Right lobe of liver (tissue), 6 donors: ENCODE measurements around the gene ENTPD7. TPM values are rescaled to one million over a fixed set of nuclear protein-coding genes. Genes with fewer than 3 reads are reported as not detected.
"Not testable (repeated sequence)": the region's sequence is repeated elsewhere in the genome, so short reads cannot be mapped to it uniquely, and the experiment has no call there.

Source experiments
- ATAC-seq, 4 donors: fragments of 200-7000 bp; cut with Tn5 transposase; one replicate each; pipeline ENCODE4 v1.9.1; 2020; ENCODE audit warnings: mild to moderate bottlenecking in 4 of 4, moderate library complexity in 4 of 4
- DNase-seq, 3 donors: peaks; one replicate each; pipeline ENCODE4 v3.0.0-alpha.2; 2020
- H3K27ac ChIP-seq, 3 donors: fragments of 200-600 bp; one replicate each; pipeline ENCODE4 v1.8.0; 2022
- H3K27me3 ChIP-seq, 2 donors: fragments of 200-600 bp; one replicate each; pipeline ENCODE4 v1.8.0; 2022
- H3K36me3 ChIP-seq, 4 donors: fragments of 200-600 bp; sonication (generic) in 1 of 4; one replicate each; pipeline versions ENCODE4 v1.5.1 to v1.8.0; 2017 to 2022; ENCODE audit warnings: control low read depth in 1 of 4
- H3K4me1 ChIP-seq, 4 donors: fragments of 200-600 bp; sonication (generic) in 1 of 4; one replicate each; pipeline versions ENCODE4 v1.5.1 to v1.8.0; 2017 to 2022; ENCODE audit warnings: control low read depth in 1 of 4
- H3K4me3 ChIP-seq, 3 donors: fragments of 200-600 bp; one replicate each; pipeline ENCODE4 v1.8.0; 2022
- H3K9me3 ChIP-seq, 4 donors: fragments of 200-600 bp; sonication (generic) in 1 of 4; one replicate each; pipeline versions ENCODE4 v1.5.1 to v1.8.0; 2017 to 2022; ENCODE audit warnings: control low read depth in 1 of 4
- POLR2A ChIP-seq: fragments of 450-650 bp; IDR thresholded peaks from one replicate; pipeline ENCODE4 v1.6.1; 2017; ENCODE audit warnings: antibody characterized with exemption, mild to moderate bottlenecking
- WGBS: methylation state at CpG from one replicate; pipeline ENCODE4 v1.1.6; 2018; ENCODE audit warnings: low coverage, low lambda C conversion rate; ENCODE audit not compliant: insufficient coverage; ENCODE audit errors: missing lambda C conversion rate; 5-methylcytosine and 5-hydroxymethylcytosine counted together
- intact Hi-C, 2 donors: fragments of 100-400 bp; cut with DNase I; formaldehyde crosslinking; loops; one replicate each; pipeline versions ENCODE4 v1.11.2 to v1.14.1; 2022
- total RNA-seq, 6 experiments: library from RNA; depleted of rRNA in 2 of 6; stranded (reverse); fragments of >200 nt in 2 of 6; fragmentation: NEBNext Ultra II Directional in 3 of 6; extraction: Animal tissue kit (Norgen Biotek cat#: 25700) in 3 of 6; gene quantifications; one replicate each; pipeline versions ENCODE4 v1.1.0 to v1.2.4, GENCODE V29; 2016 to 2023
- TF ChIP-seq, protein P1 (sequence below), 4 donors: fragments of 200-600 bp in 3 of 4; fragments of 450-650 bp in 1 of 4; IDR thresholded peaks; one replicate each; pipeline versions ENCODE4 v1.5.1 to v1.8.0; 2016 to 2022; ENCODE audit warnings: antibody characterized with exemption in 4 of 4, mild to moderate bottlenecking in 2 of 4
- donor health status: DM: no; HTN: yes; CAD: no.
- donor health status: DM: no; HTN: no; CAD: no.
- donor health status: DM: no; HTN: no; CAD: no.
- donor health status: DM: no; HTN: yes; CAD: no.
- donor health status: DM: no; HTN: yes; CAD: no.

Gene ENTPD7
- total RNA-seq, 6 experiments from 2014 or later, result 7.5 to 16.5 (median 10.8) TPM

- ATAC-seq (no peak), DNase-seq (no peak)
- Histone ChIP-seq H3K36me3 (peaks cover 0 to 27% (median 2%) of the 10 kb centered on the region in 4 donors), H3K4me1 (peaks cover 0 to 24% (median 4%) of the 10 kb centered on the region in 4 donors), H3K27me3 (no peaks in the 10 kb centered on the region), H3K27ac (no peak overlapping the region), H3K4me3 (no peak overlapping the region), H3K9me3 (no peaks in the 10 kb centered on the region)
- TF ChIP-seq, protein P1, sequence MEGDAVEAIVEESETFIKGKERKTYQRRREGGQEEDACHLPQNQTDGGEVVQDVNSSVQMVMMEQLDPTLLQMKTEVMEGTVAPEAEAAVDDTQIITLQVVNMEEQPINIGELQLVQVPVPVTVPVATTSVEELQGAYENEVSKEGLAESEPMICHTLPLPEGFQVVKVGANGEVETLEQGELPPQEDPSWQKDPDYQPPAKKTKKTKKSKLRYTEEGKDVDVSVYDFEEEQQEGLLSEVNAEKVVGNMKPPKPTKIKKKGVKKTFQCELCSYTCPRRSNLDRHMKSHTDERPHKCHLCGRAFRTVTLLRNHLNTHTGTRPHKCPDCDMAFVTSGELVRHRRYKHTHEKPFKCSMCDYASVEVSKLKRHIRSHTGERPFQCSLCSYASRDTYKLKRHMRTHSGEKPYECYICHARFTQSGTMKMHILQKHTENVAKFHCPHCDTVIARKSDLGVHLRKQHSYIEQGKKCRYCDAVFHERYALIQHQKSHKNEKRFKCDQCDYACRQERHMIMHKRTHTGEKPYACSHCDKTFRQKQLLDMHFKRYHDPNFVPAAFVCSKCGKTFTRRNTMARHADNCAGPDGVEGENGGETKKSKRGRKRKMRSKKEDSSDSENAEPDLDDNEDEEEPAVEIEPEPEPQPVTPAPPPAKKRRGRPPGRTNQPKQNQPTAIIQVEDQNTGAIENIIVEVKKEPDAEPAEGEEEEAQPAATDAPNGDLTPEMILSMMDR (IDR thresholded peaks at IDR 0.05), result no peak
- TF ChIP-seq POLR2A, result no peak
- WGBS, result 100% methylated on average over 1 of the region's 1 CpG
- intact Hi-C loops, result no loop called here
These were observed 70.7 kb downstream of the ENTPD7 start for GRCh38 chr10:99730026-99730425.

DNA sequence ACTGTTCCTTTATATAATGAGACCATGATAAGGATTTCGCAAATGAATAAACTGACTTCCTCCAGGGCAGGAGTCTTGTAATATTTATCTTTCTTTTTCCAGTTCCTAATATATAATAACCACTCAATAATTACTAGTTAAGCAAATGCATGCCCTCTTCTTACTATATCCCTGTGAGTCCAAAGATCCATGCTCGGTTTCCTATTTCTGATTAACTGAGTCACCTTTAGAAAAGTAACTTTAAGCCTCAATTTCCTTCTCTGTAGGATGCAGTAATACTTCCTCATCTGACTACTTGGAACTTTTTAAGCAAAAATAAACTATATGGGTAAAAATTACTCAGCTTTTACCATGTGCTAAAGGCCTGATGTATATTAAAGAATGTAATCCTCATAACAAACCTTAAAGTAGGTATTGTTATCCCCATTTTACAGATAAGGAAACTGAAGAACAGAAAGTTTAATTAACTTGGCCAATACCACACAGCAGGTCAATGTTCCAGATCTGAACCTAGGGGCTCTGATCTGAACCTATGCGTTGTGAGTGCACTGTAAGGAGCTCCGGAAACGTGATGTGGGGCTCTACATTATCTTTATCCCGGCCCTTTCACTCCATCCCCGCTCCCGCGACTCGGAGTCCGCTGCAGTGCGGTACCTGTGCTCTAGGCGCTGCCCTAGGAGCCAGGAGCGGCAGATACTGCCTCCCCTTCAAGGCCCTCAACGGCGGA is 72.2 kb downstream of the ENTPD7 start:
- H3K27me3 ChIP-seq, result no peaks in the 10 kb centered on the region
- ATAC-seq (no peak), DNase-seq (no peak)
- intact Hi-C loops, result no loop called here
- peak overlapping the region; percentile 94 to 98 (median 97) for H3K27ac ChIP-seq
- 6% methylated on average over 8 of the region's 16 CpGs for WGBS
- peaks cover 0 to 14% (median 0%) of the 10 kb centered on the region in 4 donors for H3K36me3 ChIP-seq
- peak overlapping the region; percentile 81 to 96 (median 95) for H3K4me3 ChIP-seq
- no peaks in the 10 kb centered on the region for H3K9me3 ChIP-seq
- peaks cover 0 to 24% (median 4%) of the 10 kb centered on the region in 4 donors for H3K4me1 ChIP-seq
- no peak for TF ChIP-seq POLR2A
- TF ChIP-seq, protein P1 (IDR thresholded peaks at IDR 0.05), result peak in 1 of 4 donors; percentile 2

DNA sequence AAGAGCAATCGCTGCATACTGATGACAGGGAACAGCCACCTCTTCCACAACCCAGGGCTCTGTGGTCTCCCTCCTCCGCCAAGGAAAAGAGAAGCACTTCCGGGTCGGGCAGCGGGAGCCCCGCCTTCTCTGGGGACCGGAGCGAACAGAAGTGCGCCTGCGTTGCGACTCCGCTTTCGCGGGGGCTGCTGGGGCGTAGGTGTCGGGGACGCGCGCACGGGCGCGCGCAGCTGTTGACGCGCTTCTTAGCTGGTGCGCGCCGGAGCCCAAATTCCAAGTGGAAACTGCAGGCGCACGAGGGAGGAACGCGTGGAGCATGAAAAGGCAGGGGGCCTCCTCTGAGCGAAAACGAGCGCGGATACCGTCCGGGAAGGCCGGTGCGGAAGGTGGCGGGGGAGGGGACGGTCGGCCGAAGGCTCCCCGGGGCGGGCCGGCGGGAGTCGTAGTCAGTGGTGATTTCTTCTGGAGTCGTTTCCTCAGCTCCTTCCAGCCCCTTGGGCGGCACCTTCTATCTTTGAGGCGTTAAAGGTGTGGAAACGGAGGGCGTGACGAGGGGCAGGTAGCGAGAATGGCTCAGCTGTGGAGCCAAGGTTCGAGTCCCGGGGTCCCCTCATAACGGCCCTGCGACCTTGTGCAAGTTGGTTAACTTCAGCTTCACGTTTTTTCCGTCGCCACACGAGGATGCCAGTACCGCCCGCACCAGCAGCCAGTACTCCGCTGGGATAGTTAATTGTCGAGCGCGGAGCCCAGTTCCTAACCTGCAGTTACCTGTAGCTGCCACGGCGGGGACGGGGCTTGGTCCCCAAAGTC is 72.9 kb downstream of the ENTPD7 start, which contains the start of the genes COX15 and CUTC:
TSS of gene COX15 (minus strand) at position 95 of the 810 bp plus-strand sequence. CDS start at position 17, 78 bp downstream.
TSS of gene CUTC (plus strand) at position 202 of the 810 bp plus-strand sequence. CDS start at position 317, 115 bp downstream.
- Histone ChIP-seq H3K27ac (peak within 1 kb of the TSS; percentile 94 to 98 (median 97)), H3K27me3 (no peaks in the 10 kb centered on the region), H3K4me3 (peak within 1 kb of the TSS; percentile 81 to 96 (median 95)), H3K36me3 (peaks cover 0 to 14% (median 0%) of the 10 kb centered on the region in 4 donors), H3K4me1 (peaks cover 0 to 24% (median 4%) of the 10 kb centered on the region in 4 donors), H3K9me3 (no peaks in the 10 kb centered on the region)
- WGBS, result under 1% methylated on average over 30 of the region's 73 CpGs
- TF ChIP-seq POLR2A, result peak; percentile 77
- TF ChIP-seq, protein P1 (IDR thresholded peaks at IDR 0.05), result peak; percentile 29 to 64 (median 40)
- intact Hi-C loops, result no loop called here
- peak; percentile 97 to 98 (median 98) for DNase-seq
- peak; percentile 94 to 97 (median 95) for ATAC-seq

DNA sequence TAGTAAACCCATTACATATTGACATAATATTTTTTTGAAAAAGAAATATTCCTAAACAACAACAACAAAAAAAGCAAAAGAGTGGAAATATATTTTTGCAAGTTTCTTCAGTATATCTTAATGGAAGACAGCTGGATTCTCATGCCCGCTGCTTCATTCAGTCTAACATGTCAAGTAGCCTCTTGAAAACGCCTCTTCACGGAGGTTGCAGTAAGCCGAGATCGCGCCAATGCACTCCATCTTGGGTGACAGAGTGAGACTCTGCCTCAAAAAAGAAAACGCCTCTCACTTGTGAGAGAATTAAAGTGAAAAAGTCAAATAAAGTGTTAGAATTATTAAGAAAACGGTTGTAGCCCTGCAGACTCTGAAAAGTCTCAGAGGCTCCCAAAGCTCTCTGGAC is 74.1 kb downstream of the ENTPD7 start:
- no peak for DNase-seq
- peak overlapping the region in 2 of 3 donors; percentile 95 to 96 for H3K4me3 ChIP-seq
- TF ChIP-seq, protein P1 (IDR thresholded peaks at IDR 0.05), result no peak
- TF ChIP-seq POLR2A, result no peak
- intact Hi-C loops, result no loop called here
- H3K36me3 ChIP-seq, result peaks cover 0 to 20% (median 0%) of the 10 kb centered on the region in 4 donors
- H3K27ac ChIP-seq, result peak overlapping the region; percentile 94 to 98 (median 97)
- no peaks in the 10 kb centered on the region for H3K27me3 ChIP-seq
- WGBS, result 97% methylated on average over 8 of the region's 8 CpGs
- H3K4me1 ChIP-seq, result peaks cover 0 to 24% (median 4%) of the 10 kb centered on the region in 4 donors
- ATAC-seq, result no peak
- H3K9me3 ChIP-seq, result no peaks in the 10 kb centered on the region

GRCh38 chr10:99734111-99734510 is 74.8 kb downstream of the ENTPD7 start:
- ATAC-seq, H3K27ac ChIP-seq, H3K4me3 ChIP-seq, H3K9me3 ChIP-seq, H3K27me3 ChIP-seq, intact Hi-C loops, DNase-seq: not testable (repeated sequence)
- Histone ChIP-seq H3K4me1 (peaks cover 0 to 24% (median 4%) of the 10 kb centered on the region in 4 donors), H3K36me3 (peaks cover 0 to 17% (median 0%) of the 10 kb centered on the region in 4 donors)
- WGBS, result 97% methylated on average over 6 of the region's 10 CpGs
